GM21717 (cell line): ENCODE results near the gene ENTR1.
A peak's percentile ranks its signal among the peaks of the same experiment; 100 is the strongest.

ENCODE experiments used
- ATAC-seq: cut with Tn5 transposase; IDR thresholded peaks from one replicate; pipeline ENCODE4 v1.9.1; 2021; ENCODE audit warnings: mild to moderate bottlenecking, moderate library complexity; ENCODE audit not compliant: unreplicated experiment

The ENTR1 gene

GRCh38 chr9:136363106-136363948, 47.1 kb downstream of the ENTR1 start, which contains the start of gene DNLZ:
TSS of gene DNLZ (minus strand) at chr9:136363744. CDS start at chr9:136363714, 30 bp downstream.
- peak; percentile 70 for ATAC-seq

GRCh38 chr9:136362450-136362784, 48.0 kb downstream of the ENTR1 start:
- ATAC-seq: no peak

DNA sequence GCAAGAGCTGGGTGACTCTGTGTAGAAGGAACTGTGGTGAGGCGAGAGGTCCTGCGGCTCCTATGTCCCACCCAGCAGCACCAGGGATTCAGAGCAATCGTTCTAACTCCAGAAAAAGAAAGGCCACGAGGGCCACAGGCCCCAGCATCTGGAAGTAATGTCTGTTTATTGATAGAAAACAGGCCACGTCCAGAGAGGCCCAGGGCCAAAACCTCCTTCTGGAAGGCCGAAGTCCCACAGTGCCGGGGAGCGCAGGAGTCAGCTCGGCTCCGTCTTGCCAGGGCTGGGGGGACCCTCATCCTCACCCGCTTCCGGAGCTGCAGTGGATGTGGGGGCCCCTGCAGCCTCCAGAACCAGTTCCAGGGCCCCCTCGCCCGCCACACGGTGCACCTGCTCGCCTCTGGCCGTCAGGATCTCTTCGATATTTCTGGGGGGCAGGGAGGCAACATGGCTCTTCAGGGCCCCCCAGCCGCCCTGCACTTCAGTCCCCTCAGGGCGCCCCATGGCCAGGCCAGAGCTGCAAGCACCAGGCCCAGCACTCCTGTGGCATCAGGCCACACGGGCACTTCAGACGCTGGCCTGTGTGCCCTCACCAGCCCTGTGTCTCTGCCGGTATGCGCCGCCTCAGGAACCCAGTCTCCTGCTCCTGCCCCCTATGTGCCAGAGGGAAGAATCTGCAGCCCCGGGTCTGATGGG, 48.5 kb downstream of the ENTR1 start:
- no peak for ATAC-seq

GRCh38 chr9:136361047-136361753, 49.2 kb downstream of the ENTR1 start:
- no peak for ATAC-seq

- no peak for ATAC-seq
Observed at GRCh38 chr9:136359774-136360718, 50.4 kb downstream of the ENTR1 start.

- no peak for ATAC-seq
Observed at GRCh38 chr9:136358888-136359287, 51.5 kb downstream of the ENTR1 start.

GRCh38 chr9:136358016-136358415, 52.4 kb downstream of the ENTR1 start:
- no peak for ATAC-seq

- no peak for ATAC-seq
Observed at GRCh38 chr9:136357202-136357725, 53.1 kb downstream of the ENTR1 start.

DNA sequence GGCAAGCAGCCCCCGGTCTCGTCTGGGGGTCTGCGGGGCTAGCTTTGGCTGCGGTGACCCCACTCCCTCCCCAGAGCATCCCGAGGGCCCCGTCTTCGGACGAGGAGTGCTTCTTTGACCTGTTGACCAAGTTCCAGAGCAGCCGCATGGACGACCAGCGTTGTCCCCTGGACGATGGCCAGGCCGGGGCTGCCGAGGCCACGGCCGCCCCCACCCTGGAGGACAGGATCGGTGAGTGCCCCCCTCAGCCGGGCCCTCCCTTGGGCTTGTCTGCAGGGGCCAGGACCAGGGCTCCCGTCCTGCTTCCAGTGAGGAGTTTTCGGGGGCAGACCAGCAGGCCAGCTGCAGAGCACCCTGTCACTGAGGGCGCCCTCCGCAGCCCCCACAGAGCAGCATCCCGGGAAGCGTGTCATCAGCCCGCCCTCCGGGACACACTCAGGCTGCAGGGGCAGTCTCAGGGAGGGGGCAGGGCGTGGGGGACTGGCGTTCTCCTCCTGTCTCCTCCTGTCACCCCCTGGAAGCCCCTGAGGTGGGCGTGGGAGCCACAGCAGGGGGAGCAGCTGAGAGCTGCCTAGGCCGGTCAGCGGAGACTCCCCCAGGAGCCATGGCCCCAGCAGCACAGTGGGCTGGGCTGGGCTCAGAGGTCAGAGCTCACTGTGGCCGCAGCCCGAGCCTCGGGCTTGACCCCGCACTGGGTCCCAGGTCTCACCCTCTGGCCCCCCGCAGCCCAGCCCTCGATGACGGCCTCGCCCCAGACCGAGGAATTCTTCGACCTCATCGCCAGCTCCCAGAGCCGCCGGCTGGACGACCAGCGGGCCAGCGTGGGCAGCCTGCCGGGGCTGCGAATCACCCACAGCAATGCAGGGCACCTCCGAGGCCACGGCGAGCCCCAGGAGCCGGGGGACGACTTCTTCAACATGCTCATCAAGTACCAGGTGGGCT, 54.5 kb downstream of the ENTR1 start:
- no peak for ATAC-seq

- no peak for ATAC-seq
Observed at GRCh38 chr9:136354592-136355085, 55.8 kb downstream of the ENTR1 start.

- ATAC-seq: no peak
Observed at GRCh38 chr9:136353757-136354488, 56.5 kb downstream of the ENTR1 start.

- ATAC-seq: no peak
Observed at GRCh38 chr9:136353088-136353487, 57.3 kb downstream of the ENTR1 start.

GRCh38 chr9:136352682-136353081, 57.7 kb downstream of the ENTR1 start:
- no peak for ATAC-seq
